ENCODE results near the gene ARID4B.

DNA sequence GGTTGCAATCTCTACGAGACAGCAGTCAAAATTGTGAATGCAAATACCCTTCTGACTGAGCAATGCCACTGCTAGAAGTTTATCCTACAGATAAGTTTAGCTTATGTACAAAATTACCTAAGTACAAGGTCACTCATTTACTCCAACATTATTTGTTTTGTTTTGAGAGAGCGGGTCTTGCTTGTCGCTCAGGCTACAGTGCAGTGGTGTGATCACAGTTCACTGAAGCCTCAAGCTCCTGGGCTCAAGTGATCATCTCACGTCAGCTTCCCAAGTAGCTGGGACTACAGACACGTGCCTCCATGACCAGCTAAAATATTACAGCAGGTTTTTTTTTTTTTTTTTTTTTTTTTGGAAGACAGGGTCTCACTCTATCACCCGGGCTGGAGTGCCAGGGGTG, 182.3 kb downstream of the ARID4B start:
- no peak for TF ChIP-seq CTCF (IDR thresholded peaks at IDR 0.05)
- no peak for TF ChIP-seq ZFX (IDR thresholded peaks at IDR 0.05; ENCODE audit: borderline replicate concordance)
